HG03196 (cell line): ENCODE measurements around the gene RTL5.

Experiments used
- ATAC-seq: cut with Tn5 transposase; IDR thresholded peaks from one replicate; pipeline ENCODE4 v1.9.1; 2021; ENCODE audit not compliant: unreplicated experiment

Gene RTL5

DNA sequence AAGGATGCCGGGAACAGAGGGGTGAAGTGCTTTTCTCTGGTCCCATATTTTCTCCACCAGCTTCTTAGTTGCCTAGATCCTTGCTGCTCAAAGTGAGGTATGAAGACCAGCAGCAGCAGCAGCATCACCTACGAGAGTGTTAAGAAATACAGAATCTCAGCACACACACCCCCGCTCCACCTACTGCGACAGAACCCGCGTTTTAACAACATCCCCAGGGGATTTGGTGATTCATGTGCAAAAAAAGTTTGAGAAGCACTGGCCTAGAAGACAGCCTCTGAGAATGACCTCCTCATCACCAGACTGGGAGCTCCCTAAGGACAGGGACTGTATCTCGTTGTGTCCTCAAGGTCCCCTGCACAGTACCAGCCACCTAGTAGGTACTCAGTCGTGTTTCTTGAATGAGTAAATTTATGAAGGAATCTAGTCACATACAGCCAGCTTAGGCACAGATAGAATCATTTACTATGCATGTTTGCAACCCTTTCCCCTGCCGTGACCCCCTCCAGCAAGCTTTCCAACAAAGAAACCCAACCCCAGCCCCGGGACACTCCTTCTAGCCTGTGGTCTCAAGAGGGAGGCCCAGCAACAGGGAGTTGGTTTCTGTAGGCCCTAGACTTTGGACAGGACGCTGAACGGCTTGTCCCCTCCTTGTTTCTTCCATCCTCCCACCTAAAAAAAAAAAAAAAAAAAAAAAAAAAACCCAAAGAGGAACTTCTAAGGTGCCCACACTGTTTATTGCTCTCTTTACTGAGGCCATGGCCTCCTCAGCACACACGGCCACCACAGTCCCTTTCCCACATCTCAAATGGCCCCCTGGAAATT is 21.5 kb downstream of the RTL5 start:
- ATAC-seq, result no peak

DNA sequence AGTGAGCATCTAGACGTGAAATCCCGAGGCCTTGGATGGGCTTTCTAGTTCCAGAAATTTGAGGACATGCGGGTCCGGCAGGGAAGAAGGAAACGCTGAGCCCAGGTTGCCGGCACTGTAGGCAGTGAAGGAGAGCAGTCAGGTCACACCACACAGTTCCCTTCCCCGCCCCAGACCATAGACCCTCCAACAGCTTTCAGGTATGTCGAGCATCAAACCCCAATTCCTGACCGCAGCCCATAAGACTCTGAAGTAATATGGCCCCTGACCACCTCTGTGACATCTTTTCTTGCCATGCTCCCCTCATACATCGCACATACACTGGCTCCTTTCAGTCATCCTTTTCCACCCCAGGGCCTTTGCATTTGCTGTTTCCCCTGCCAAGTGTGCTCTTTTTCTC is 23.0 kb downstream of the RTL5 start:
- ATAC-seq, result no peak

DNA sequence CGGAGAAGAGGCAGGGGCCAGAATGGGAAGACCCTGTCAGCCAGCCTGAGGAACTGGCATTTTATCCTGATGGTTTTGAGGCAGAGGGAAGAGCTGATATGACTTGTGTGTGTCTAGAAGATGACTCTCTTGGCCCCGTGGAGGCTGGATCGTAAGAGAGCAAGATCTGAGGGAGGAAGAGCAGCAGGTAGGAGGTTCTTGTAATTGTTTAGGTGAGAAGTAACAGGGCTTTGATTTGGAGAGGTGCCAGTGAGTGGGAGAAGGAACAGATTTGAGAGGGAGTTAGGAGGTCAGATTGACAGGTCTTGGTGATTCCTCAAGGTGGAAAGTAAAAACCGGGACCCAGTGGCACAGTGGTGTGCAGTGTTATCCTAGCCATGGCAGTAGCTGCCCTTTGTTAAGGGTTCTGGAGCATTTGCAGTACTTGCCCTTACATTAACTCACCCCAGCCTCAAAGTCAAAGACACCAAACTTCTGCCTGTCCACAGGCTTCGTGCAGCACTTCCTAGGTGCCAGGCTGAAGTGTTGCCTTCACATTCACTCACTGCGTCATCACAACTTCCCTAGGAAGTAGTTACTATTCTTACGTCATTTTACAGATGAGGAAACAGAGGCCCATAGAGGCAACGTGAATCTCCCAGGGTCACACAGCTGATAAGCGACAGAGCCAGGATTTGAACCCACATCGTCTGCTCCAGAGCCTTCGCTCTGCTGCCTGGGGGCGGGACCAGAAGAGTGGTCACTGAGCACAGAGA is 23.7 kb downstream of the RTL5 start:
- no peak for ATAC-seq

DNA sequence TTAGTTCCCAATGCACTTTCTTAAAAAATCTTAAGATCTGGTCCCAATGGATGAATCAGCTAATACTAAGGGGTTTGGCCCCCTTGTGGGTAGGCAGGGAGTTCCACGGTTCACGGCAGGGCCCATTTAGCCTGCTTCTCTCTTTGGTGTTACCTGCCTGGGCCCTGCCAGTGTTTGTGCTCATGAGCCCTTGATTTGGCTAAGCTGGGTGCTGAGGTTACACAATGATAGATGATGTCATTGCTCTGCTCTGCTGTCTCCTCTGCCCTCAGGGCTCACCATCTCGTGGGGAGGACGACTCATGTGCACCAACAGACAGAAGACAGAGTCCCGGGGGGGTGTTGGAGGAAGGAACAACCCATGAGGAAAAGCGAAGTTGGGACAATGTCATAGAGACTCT is 24.4 kb downstream of the RTL5 start:
- no peak for ATAC-seq

DNA sequence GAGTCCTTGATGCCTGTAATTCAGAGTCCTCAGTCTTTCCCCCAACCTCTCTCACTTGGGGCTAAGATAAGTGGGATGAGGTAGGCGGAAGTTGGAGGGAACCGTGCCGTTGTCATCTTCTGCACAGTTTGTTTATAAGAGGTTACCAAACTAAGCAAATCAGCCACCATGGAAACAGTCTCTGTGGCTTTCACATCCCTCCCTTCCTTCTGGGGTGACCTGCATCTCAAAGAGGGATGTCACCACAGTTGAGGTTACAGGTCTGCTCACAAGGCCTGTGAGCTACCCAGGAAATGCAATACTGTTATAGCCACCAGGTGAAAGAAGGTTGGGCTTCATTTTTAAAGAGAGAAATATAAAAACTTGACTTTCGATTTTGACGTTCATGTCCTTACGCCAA is 26.3 kb downstream of the RTL5 start:
- ATAC-seq, result no peak

DNA sequence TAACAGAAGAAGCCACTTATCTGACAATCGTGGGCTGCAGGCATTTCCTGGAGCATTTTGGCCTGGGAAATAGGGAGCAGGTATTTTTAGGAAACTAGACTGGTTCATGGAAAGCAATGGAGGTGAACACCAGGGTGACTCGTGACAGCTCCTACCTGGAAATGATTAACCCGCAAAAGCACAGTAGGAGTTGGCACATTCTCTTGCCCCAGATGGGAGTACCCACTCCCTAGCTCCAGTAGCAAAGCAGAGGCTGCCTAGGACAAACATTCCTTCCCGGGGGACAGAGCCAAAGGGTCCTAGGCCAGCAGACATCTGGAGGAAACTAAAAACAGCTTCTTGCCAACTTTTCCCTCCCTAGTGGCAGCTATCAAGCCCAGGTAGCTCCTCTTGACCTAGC is 29.0 kb downstream of the RTL5 start:
- no peak for ATAC-seq

DNA sequence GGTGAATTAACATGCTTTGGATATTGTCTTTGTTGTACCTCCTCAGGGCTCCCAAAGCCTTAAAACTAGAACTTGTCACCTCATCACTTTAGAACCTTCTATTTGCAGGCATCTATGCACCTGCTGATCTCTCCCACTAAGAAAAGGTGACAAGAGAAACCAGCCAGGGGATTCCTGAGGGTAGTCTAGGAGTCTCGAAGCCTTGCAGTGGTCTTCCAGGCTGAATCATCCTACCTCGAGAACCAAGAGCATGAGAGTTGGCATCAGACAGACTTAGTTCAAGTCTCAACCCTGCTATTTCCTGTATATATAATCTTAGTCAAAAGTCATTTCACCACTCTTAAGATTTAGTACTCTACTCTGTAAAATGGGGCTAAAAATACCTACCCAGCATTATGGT is 29.6 kb downstream of the RTL5 start:
- ATAC-seq, result no peak

DNA sequence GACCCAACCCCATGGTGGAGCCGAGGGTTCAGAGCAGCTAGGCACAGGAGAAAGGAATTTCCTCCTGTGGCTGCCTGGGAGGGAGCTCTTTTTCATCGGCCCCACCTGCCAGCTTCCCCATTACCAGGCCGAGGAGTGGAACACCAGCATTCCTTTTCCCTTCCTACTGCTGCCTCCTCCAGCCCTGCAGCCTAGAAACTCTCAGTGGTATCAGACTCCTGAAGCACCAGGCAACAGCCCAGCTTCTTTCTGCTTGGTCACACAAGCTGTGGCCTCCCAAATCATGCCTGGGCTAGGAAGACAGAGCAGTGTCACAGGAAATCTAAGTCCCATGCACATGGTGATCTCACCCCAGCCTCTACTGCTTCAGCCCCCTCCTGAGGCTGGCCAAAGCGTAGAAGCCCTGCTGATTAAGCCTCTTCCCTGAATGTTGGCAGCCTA is 30.1 kb downstream of the RTL5 start:
- ATAC-seq, result no peak

DNA sequence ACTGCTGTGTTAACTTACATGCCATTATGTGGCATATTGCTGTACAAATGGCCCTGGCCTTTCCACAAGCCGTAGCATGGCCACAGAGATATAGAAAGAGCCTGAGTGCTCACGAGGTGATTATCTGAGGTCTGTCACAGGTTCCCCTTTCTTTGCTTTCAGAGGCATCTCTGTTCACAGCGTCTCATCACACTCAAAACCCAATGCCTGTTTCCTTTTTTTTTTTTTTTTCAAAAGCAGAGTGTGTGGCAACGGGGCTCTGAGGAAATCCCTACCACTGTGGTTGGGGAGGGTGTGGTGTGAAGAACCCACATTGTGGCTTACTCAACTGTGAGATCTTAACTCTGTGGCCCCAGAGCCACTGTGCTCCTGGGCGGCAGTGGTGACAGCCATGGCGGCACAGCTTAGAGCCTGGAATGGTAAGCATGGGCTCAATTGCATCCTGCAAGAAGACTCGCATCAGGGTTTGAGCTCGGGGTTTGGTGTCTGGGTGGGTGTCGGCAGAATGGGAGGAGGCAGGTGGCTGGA is 30.8 kb downstream of the RTL5 start:
- peak; percentile 82 for ATAC-seq

DNA sequence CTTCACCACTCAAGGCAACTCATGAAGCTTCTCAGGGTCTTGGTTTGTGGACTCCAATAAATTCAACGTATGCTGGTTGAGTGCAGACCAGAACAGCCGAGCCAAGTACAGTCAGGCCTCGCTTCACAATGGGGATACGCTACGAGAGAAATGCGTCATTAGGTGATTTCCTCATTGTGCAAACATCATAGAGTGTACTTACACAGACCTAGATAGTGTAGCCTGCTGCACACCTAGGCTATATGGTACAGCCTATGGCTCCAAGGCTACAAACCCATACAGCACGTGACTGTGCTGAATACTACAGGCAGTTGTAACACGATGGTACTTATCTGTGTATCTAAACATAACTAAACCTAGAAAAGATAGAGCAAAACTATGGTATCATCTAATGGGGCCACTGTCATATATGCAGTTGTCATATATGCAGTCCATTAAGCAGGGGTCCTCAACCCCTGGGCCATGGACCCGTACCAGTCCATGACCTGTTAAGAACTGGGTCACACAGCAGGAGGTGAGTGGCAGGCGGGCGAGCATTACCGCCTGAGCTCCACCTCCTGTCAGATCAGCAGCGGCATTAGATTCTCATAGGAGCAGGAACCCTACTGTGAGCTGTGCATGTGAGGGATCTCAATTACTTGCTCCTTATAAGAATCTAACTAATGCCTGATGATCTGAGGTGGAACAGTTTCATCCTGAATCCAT is 31.5 kb downstream of the RTL5 start:
- no peak for ATAC-seq

DNA sequence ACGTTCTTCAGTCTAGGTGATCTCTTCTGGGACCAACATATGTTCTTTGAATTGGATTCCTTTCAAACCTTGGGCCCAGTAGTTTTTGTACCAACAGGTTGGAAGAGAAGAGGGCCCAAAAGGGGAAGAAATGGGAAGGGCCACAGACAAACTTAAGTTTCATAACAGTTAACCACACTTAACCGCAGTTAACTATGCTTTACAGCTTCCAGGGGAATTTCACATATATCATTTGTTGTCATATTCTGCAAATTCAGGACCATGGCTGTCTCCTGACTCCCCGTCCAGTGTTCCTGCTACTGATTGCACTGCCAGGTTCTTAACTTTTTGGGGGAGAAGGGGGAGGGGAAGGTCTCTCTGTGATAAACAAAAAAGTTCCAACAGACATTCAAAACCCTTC is 34.6 kb downstream of the RTL5 start:
- no peak for ATAC-seq

DNA sequence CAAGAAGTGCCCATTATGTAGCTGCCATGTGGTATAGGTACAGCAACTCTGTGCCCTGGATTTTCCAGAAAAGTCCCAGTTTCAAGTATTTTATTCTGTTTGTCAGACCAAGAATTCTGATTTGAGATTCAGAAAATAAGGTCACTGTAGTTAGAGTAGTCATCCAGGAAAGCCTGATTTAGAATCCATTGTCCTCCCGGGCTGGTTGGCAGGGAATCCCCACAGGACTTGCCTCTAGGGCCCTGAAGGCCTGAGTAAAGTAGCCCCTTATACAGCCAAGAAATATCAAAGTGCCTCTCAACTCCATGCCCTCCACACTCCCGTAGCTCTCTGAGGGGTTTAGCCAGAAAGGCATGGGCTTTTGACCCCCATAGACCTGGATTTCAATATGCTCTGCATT is 36.3 kb downstream of the RTL5 start:
- ATAC-seq, result no peak

DNA sequence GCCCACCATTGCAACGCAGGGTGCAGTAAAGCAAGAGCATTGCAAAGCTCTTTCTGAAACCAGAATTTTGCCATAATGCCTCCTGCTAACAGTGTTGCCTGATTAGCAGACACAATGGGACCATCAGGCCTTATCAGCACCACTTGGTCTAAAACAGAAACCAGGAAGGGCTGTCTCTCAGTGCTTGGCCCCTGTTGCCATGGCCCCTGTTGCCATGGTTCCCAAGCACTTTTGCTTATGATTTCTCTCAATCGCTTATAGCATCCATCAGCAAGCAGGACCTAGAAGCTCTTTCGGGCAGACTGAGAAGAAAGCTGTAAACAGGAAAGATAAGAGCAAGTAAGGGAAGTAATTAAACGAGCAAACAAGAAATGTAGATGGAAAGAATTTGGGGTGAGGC is 36.8 kb downstream of the RTL5 start:
- no peak for ATAC-seq

DNA sequence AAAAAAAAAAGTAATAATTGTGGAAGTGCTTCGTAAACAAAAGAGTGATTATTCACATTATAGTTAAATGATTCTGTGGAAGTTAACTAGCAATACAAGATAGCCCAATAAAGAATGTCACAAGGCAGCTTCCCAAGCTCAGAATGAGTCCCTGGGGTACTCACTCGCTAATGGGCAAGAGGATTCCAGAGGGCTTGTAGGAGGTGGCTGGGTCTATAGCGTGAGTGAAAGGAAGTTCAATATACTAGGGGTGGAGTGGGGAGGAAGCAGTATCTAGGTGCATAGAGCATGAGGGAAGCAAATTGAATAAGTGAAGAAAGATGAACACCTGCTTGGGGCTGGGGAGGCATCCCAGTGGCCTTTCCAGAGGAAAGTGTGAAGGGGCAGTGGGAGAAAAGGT is 42.5 kb downstream of the RTL5 start:
- no peak for ATAC-seq

DNA sequence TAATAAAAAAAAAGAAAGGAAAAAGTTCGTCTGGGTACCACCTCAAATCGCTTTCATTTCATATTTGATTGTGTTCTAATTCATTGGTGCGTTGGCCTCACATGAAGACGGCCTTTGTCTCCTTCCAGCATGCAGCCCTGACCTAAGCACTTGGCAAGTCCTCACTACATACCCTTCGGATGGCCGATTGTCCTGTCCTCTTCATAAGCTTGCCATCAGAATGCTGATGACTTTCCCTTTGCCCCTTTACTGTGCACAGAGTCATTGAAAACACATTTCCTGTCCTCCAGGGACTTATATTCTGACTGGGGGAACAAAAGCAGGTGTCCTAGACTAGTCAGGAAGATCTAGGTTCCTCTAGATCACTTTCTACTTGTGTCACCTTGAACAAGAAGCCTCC is 43.0 kb downstream of the RTL5 start:
- ATAC-seq, result no peak

DNA sequence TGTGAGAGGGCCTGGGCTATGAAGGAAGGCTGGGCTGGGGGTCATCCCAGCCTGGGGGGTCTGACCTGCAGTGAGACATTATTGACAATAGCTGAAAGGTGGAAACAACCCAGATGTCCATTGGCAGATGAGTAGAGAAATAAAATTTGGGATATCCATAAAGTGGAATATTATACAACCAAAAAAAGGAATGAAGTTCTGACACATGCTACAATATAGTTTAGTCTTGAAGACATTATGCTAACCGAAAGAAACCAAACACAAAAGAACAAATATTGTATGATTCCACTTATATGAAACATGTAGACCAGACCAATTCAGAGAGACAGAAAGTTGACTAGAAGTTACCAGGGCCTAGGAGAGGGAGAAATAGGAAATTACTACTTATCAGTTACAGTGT is 44.7 kb downstream of the RTL5 start:
- ATAC-seq, result no peak

DNA sequence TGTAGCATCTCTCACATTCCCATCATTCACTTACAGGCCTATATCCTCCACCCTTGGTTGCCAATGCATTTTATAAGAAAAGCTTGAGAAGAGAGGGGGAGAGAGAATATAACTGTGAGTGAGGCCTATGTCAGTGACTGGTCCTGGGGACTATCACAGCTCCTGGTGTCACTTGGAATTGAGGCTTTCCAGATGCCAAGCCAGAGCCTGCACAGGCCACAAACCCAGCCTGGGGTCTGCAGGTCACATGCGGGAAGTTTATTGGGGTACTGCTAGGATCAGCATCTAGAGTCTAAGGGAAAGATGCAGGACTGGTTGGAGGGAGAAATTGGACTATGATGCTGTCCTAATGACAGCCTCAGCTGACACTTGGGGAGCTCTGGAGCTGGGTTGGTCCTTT is 47.6 kb downstream of the RTL5 start:
- ATAC-seq, result no peak

DNA sequence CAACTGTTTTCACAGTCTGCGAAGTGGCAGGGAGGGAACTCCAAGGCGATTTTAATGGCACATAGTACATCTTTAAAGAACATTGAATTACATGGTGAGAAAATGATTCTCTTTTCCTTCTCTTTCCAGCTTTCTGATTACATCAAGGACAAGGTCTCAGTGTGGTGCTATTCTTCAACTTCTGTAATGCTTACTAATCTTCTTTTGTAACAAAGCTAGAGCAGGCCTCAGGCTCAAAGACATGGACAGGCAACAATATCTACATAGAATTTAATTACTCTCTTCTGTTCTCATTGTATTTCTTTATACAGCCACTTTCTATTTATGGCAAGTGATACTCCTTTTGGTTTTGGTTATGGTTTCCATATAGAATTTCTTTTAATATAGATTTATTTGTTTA is 48.4 kb downstream of the RTL5 start:
- no peak for ATAC-seq

DNA sequence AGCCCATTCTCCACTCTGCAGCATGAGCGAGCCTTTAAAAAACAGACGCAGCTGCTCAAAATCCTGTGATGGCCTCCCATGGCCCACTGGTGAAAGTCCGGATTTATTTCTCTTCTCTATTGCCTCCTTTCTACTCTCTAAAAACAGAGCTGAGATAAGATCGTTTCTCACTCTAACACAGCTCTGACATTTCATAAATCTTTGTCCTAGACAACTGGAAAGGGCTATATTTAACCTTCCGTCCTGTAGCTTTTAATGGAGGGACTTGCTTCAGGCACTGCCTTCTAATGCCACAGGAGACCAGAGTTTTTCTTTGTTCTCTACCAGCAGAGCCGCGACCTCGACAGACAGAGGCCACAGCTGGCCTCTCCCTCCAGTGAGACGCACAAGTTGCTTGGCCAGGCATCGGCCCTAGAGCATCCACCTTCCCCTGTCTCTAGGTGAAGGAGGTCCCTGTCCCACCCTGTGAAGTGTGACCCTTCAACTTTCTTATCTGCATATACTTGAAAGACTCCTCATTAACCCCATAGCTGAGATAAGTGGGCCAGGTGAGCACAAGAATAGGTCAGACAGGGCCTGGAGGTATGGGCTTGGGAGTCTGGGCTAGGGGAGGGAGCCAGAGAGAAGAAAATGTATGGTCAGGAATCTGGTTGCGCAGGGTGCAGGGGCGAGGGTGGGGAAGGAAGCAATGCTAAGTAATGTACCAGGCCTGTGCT is 50.0 kb downstream of the RTL5 start:
- ATAC-seq, result no peak

DNA sequence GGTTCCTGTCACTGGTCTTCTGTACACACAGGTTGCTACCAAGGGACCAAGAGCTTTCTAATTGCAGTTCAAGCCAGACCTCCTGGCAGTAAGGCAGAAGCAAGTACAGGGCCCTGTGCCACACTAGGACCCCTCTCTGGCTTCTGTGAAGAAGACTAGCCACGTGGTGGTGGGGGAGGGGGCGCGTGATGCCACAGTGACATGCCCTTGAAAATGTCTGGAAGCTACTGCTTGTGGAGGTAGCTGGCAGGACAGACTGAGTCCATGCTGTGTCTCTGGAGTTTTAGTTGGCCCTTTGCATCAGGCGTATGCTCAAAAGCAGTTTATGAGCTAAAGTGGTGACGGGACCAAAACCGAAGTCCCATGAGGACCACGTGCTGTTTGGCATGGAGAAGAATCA is 50.9 kb downstream of the RTL5 start:
- no peak for ATAC-seq

DNA sequence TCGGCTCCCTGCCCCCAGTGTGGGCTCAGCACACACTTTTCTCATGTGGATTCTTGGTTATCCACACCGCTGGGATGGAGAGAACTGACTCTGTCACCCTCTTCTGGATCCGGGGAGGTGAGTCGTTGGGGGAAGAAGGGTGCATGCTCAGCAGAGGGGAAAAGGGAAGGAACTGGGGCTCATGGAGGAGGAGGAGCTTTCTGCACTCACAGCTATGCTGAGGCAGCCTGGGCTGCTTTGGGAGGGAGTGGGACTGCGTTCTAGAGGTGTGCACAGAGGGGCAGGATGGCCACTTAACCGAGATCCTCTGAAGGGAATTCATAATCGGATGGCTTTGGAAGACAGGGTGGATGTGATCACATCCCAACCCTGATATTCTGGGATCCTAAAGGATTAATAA is 51.6 kb downstream of the RTL5 start:
- ATAC-seq, result no peak
